ENCODE results near the gene ZNF33B. TPM values are rescaled to one million over a fixed set of nuclear protein-coding genes. Genes with fewer than 3 reads are reported as not detected.

ZNF33B gene
- total and polyA plus RNA-seq, 9 of the 15 experiments (the other 6 are each of a cell fraction or from before 2014, with no cell fraction given): 6.9 to 23.9 (median 15.4) TPM

DNA sequence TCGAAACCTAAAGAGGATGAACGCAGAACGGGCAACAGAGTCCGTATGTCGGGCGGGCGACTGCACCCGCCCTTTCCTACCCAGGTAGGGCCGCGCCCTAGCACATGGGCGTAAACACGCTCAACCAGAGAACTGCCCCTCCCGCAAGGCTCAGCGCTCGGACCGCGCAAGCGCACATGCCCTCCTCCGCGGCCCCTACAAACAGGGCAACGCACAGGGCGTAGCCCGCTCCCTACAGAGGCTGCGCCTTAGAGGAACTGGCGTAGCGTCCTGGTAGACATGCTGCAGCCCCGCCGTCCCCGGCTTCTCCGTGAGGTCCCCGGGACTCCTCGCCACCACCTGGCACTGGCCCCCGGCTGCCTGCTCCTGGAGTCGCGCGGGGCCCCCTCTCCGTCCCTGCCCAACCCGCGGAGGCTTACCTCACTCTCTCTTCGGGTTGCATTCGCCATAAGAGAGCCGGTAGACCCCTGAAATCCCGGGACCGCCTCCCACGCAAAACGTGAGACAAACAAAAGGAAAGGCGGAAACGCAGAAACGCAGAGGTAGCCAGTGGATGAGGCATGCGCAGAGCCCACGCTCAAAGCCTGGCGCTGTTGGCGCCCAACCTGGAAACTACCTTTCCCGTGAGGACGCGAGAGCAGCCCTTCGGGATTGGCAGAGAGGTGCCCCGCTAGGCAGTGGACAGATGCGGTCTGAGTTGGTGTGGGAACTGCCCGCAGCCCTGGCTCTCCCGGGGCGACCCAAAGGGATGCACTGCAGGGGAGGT is at the start of gene ZNF33B (continued):
- TF ChIP-seq, protein P1, sequence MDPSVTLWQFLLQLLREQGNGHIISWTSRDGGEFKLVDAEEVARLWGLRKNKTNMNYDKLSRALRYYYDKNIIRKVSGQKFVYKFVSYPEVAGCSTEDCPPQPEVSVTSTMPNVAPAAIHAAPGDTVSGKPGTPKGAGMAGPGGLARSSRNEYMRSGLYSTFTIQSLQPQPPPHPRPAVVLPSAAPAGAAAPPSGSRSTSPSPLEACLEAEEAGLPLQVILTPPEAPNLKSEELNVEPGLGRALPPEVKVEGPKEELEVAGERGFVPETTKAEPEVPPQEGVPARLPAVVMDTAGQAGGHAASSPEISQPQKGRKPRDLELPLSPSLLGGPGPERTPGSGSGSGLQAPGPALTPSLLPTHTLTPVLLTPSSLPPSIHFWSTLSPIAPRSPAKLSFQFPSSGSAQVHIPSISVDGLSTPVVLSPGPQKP (CRISPR knock-in tag; IDR thresholded peaks at IDR 0.05): no peak
- no peak for TF ChIP-seq U2AF2 (optimal IDR thresholded peaks at IDR 0.05; ENCODE audit: low read depth, low read length)
- no peak; a peak in 2 of 4 replicates for TF ChIP-seq FOXA3 (CRISPR knock-in tag; conservative IDR thresholded peaks at IDR 0.05 in 1 of 2, IDR thresholded peaks at IDR 0.05 in 1 of 2)
- no peak for TF ChIP-seq BACH1 (tag; IDR thresholded peaks at IDR 0.05)
- no peak for TF ChIP-seq ZBTB8A (IDR thresholded peaks at IDR 0.05; ENCODE audit: partially characterized antibody)
- TF ChIP-seq CBX2 (IDR thresholded peaks at IDR 0.05; ENCODE audit: insufficient read depth, low read length, poor library complexity, severe bottlenecking): no peak
- TF ChIP-seq NEUROD1 (IDR thresholded peaks at IDR 0.05; ENCODE audit: borderline replicate concordance, low read depth, low read length, partially characterized antibody): no peak
- TF ChIP-seq, protein P2, sequence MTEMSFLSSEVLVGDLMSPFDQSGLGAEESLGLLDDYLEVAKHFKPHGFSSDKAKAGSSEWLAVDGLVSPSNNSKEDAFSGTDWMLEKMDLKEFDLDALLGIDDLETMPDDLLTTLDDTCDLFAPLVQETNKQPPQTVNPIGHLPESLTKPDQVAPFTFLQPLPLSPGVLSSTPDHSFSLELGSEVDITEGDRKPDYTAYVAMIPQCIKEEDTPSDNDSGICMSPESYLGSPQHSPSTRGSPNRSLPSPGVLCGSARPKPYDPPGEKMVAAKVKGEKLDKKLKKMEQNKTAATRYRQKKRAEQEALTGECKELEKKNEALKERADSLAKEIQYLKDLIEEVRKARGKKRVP (CRISPR knock-in tag; IDR thresholded peaks at IDR 0.05): no peak; the same call in 1 of the 2 replicates
- TF ChIP-seq, protein P3, sequence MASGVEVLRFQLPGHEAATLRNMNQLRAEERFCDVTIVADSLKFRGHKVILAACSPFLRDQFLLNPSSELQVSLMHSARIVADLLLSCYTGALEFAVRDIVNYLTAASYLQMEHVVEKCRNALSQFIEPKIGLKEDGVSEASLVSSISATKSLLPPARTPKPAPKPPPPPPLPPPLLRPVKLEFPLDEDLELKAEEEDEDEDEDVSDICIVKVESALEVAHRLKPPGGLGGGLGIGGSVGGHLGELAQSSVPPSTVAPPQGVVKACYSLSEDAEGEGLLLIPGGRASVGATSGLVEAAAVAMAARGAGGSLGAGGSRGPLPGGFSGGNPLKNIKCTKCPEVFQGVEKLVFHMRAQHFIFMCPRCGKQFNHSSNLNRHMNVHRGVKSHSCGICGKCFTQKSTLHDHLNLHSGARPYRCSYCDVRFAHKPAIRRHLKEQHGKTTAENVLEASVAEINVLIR (CRISPR knock-in tag; IDR thresholded peaks at IDR 0.05): no peak
- TF ChIP-seq, protein P4, sequence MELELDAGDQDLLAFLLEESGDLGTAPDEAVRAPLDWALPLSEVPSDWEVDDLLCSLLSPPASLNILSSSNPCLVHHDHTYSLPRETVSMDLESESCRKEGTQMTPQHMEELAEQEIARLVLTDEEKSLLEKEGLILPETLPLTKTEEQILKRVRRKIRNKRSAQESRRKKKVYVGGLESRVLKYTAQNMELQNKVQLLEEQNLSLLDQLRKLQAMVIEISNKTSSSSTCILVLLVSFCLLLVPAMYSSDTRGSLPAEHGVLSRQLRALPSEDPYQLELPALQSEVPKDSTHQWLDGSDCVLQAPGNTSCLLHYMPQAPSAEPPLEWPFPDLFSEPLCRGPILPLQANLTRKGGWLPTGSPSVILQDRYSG (tag; conservative IDR thresholded peaks at IDR 0.05; ENCODE audit: low read depth): no peak; the same call in 1 of the 2 replicates
- TF ChIP-seq, protein P5, sequence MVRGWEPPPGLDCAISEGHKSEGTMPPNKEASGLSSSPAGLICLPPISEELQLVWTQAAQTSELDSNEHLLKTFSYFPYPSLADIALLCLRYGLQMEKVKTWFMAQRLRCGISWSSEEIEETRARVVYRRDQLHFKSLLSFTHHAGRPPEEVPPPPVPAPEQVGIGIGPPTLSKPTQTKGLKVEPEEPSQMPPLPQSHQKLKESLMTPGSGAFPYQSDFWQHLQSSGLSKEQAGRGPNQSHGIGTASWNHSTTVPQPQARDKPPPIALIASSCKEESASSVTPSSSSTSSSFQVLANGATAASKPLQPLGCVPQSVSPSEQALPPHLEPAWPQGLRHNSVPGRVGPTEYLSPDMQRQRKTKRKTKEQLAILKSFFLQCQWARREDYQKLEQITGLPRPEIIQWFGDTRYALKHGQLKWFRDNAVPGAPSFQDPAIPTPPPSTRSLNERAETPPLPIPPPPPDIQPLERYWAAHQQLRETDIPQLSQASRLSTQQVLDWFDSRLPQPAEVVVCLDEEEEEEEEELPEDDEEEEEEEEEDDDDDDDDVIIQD (CRISPR knock-in tag; IDR thresholded peaks at IDR 0.05): no peak
- no peak for TF ChIP-seq ZSCAN32 (CRISPR knock-in tag; IDR thresholded peaks at IDR 0.05)
- TF ChIP-seq, protein P6, sequence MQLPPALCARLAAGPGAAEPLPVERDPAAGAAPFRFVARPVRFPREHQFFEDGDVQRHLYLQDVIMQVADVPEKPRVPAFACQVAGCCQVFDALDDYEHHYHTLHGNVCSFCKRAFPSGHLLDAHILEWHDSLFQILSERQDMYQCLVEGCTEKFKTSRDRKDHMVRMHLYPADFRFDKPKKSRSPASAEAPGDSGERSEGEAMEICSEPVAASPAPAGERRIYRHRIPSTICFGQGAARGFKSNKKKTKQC (CRISPR knock-in tag; IDR thresholded peaks at IDR 0.05): peak; percentile 59; the same call in 1 of the 2 replicates
- TF ChIP-seq ZNF197 (CRISPR knock-in tag; IDR thresholded peaks at IDR 0.05; ENCODE audit: low read depth): no peak
- no peak for TF ChIP-seq ZNF778 (CRISPR knock-in tag; IDR thresholded peaks at IDR 0.05)
